Upper lobe of right lung (tissue), 1 donor: ENCODE measurements around the gene EML6. TPM values are rescaled to one million over a fixed set of nuclear protein-coding genes. Genes with fewer than 3 reads are reported as not detected.
A peak's percentile ranks its signal among the peaks of the same experiment; 100 is the strongest.

Experiments
- ATAC-seq: fragments of 200-7000 bp; cut with Tn5 transposase; one replicate; pipeline ENCODE4 v1.9.1; 2020; ENCODE audit warnings: mild to moderate bottlenecking, moderate library complexity
- DNase-seq: peaks from one replicate; pipeline ENCODE4 v3.0.0-alpha.2; 2020
- H3K27ac ChIP-seq: fragments of 200-600 bp; one replicate; pipeline ENCODE4 v1.8.0; 2022
- H3K27me3 ChIP-seq: fragments of 200-600 bp; one replicate; pipeline ENCODE4 v1.8.0; 2022; ENCODE audit warnings: mild to moderate bottlenecking
- H3K36me3 ChIP-seq: fragments of 200-600 bp; one replicate; pipeline ENCODE4 v1.8.0; 2022
- H3K4me1 ChIP-seq: fragments of 200-600 bp; one replicate; pipeline ENCODE4 v1.8.0; 2022
- H3K4me3 ChIP-seq: fragments of 200-600 bp; one replicate; pipeline ENCODE4 v1.8.0; 2022; ENCODE audit warnings: mild to moderate bottlenecking
- H3K9me3 ChIP-seq: fragments of 200-600 bp; one replicate; pipeline ENCODE4 v1.8.0; 2022
- CTCF ChIP-seq: fragments of 200-600 bp; IDR thresholded peaks from one replicate; pipeline ENCODE4 v1.8.0; 2022; ENCODE audit warnings: antibody characterized with exemption
- intact Hi-C: fragments of 100-400 bp; cut with DNase I; formaldehyde crosslinking; loops from one replicate; pipeline ENCODE4 v1.11.0; 2022
- total RNA-seq: library from RNA; stranded (reverse); fragmentation: NEBNext Ultra II Directional; extraction: Animal tissue kit (Norgen Biotek cat#: 25700); gene quantifications from one replicate; pipeline ENCODE4 v1.2.1, GENCODE V29; 2021
- donor health status: DM: no; HTN: yes; CAD: no; lungs with severe emphysema.

Gene EML6
- total RNA-seq, 1 donor from 2014 or later: 1.4 TPM

DNA sequence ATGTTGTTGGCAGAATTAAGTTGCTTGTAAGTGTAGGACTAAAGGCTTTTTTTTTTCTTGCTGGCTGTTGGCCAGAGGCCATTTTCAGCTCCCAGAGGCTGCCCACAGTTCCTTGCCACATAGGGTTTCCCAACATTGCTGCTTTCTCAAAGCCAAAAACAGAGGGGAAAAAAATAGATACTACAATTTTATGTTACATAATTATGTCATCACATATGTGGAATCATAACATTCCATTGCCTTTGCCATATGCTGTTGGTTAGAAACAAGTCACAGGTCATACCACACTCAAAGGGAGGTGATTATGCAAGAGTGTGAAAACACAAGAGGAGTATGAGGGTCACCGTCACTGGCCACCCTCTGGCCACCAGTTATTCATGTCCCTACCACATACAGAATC is 172.3 kb downstream of the EML6 start:
- no peak for TF ChIP-seq CTCF
- H3K4me1 ChIP-seq: no peaks in the 10 kb centered on the region
- peaks cover 8% of the 10 kb centered on the region for H3K9me3 ChIP-seq
- no peaks in the 10 kb centered on the region for H3K27me3 ChIP-seq
- DNase-seq (no peak), ATAC-seq (no peak)
- no peak overlapping the region for H3K27ac ChIP-seq
- no peak overlapping the region for H3K4me3 ChIP-seq
- H3K36me3 ChIP-seq: no peaks in the 10 kb centered on the region
- intact Hi-C loops: loop anchor here (10.0 kb wide), 1 partner anchor 279 kb away; no protein-coding TSS in a partner anchor

- no peak for TF ChIP-seq CTCF
- Histone ChIP-seq H3K27ac (no peak overlapping the region), H3K27me3 (no peaks in the 10 kb centered on the region), H3K4me1 (no peaks in the 10 kb centered on the region), H3K36me3 (no peaks in the 10 kb centered on the region), H3K9me3 (peaks cover 8% of the 10 kb centered on the region), H3K4me3 (no peak overlapping the region)
- ATAC-seq (no peak), DNase-seq (no peak)
- intact Hi-C loops: loop anchor here (10.0 kb wide), 1 partner anchor 277 kb away; no protein-coding TSS in a partner anchor
Measured at GRCh38 chr2:54897420-54898310, 174.2 kb downstream of the EML6 start.

- Histone ChIP-seq H3K4me1 (no peaks in the 10 kb centered on the region), H3K9me3 (peaks cover 8% of the 10 kb centered on the region), H3K36me3 (no peaks in the 10 kb centered on the region), H3K27me3 (no peaks in the 10 kb centered on the region), H3K4me3 (no peak overlapping the region), H3K27ac (no peak overlapping the region)
- DNase-seq (no peak), ATAC-seq (no peak)
- TF ChIP-seq CTCF: no peak
- intact Hi-C loops: loop anchor here (10.0 kb wide), 1 partner anchor 276 kb away; no protein-coding TSS in a partner anchor
Measured at GRCh38 chr2:54898456-54899226, 175.2 kb downstream of the EML6 start.

- peak; percentile 79 for ATAC-seq
- peak; percentile 61 for TF ChIP-seq CTCF
- Histone ChIP-seq H3K27ac (no peak overlapping the region), H3K4me3 (no peak overlapping the region), H3K36me3 (no peaks in the 10 kb centered on the region), H3K27me3 (no peaks in the 10 kb centered on the region), H3K4me1 (no peaks in the 10 kb centered on the region), H3K9me3 (peaks cover 8% of the 10 kb centered on the region)
- no peak for DNase-seq
- intact Hi-C loops: loop anchor here (10.0 kb wide), 1 partner anchor 275 kb away; no protein-coding TSS in a partner anchor
Measured at GRCh38 chr2:54899576-54900200, 176.2 kb downstream of the EML6 start.

GRCh38 chr2:54901224-54901986 is 177.9 kb downstream of the EML6 start:
- H3K9me3 ChIP-seq: no peaks in the 10 kb centered on the region
- ATAC-seq (no peak), DNase-seq (no peak)
- H3K4me1 ChIP-seq: no peaks in the 10 kb centered on the region
- no peak for TF ChIP-seq CTCF
- intact Hi-C loops: no loop called here
- no peaks in the 10 kb centered on the region for H3K36me3 ChIP-seq
- no peak overlapping the region for H3K4me3 ChIP-seq
- H3K27me3 ChIP-seq: no peaks in the 10 kb centered on the region
- no peak overlapping the region for H3K27ac ChIP-seq
